ENCODE results near the gene PIP4P1. TPM values are rescaled to one million over a fixed set of nuclear protein-coding genes. Genes with fewer than 3 reads are reported as not detected.

The PIP4P1 gene
- total RNA-seq, 1 experiment from 2014 or later: 32.4 TPM

DNA sequence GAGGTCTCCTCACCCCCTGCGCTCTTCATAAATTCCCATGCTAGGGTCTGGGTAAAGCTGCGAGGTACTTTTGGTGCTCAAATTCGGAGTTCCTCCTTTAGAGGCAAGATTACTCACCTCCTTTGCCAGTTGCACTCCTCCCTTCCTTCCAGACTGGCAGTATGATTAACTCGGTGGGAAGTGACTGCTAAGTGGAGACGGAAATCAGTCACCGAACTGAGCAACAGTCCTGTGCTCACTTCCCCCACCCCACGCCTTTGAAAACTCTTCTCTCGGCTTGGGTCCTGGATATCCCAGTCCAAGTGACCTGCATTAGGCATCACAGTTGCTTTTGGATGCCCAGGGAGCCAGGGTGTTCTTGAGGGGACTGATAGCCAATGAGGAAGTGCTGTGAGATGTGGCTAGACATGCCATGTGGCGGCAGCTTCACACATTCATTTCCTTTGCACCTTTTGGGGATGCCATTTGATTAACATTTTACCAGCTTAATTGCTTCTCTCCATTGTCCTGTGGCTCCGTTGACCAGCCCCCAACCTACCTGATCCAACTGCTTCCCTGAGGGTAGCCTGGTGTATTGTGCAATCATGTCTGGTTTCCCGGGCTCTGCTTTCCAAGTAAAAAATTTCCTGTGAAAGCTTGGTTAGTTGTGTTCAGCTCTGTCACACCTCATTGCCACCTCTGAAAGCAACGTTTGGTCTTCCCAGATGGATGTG lies 8.8 kb upstream of the PIP4P1 start:
- DNase-seq (ENCODE audit: low spot score): peak; percentile 71
- Histone ChIP-seq H3K27me3 (replicated peaks; ENCODE audit: insufficient read depth, low read depth, low read length, poor library complexity) (no peaks in the 10 kb centered on the region), H3K9me3 (ENCODE audit: low read depth, low read length, poor library complexity, severe bottlenecking) (no peaks in the 10 kb centered on the region), H3K27ac (ENCODE audit: low read depth, low read length, poor library complexity, severe bottlenecking) (peak overlapping the region; percentile 85), H3K4me1 (ENCODE audit: insufficient read depth, low read length, poor library complexity, severe bottlenecking) (peaks cover 9% of the 10 kb centered on the region), H3K4me3 (ENCODE audit: low read depth, low read length, poor library complexity, severe bottlenecking) (peak overlapping the region; percentile 87), H3K36me3 (ENCODE audit: insufficient read depth, low read length, poor library complexity, severe bottlenecking) (peaks cover 35% of the 10 kb centered on the region)
- BruUV-seq (replicated peaks): no TSS peak
- ChIA-PET CTCF (no interaction called here), POLR2A (ENCODE audit: low non-redundant PET) (interaction anchor here (0.6 to 0.8 kb wide), 3 partner anchors 9 to 57 kb away, joined by 3 to 5 read pairs (median 3); partner anchors contain the start of gene PIP4P1)
- intact Hi-C loops (cut with micrococcal nuclease; ENCODE audit: unreplicated experiment): no loop called here
- TF ChIP-seq EZH2 (IDR thresholded peaks at IDR 0.05; ENCODE audit: borderline replicate concordance, low read depth, low read length, poor library complexity, severe bottlenecking): no peak
- TF ChIP-seq, protein P1, sequence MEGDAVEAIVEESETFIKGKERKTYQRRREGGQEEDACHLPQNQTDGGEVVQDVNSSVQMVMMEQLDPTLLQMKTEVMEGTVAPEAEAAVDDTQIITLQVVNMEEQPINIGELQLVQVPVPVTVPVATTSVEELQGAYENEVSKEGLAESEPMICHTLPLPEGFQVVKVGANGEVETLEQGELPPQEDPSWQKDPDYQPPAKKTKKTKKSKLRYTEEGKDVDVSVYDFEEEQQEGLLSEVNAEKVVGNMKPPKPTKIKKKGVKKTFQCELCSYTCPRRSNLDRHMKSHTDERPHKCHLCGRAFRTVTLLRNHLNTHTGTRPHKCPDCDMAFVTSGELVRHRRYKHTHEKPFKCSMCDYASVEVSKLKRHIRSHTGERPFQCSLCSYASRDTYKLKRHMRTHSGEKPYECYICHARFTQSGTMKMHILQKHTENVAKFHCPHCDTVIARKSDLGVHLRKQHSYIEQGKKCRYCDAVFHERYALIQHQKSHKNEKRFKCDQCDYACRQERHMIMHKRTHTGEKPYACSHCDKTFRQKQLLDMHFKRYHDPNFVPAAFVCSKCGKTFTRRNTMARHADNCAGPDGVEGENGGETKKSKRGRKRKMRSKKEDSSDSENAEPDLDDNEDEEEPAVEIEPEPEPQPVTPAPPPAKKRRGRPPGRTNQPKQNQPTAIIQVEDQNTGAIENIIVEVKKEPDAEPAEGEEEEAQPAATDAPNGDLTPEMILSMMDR (conservative IDR thresholded peaks at IDR 0.05; ENCODE audit: low read depth, low read length): no peak

DNA sequence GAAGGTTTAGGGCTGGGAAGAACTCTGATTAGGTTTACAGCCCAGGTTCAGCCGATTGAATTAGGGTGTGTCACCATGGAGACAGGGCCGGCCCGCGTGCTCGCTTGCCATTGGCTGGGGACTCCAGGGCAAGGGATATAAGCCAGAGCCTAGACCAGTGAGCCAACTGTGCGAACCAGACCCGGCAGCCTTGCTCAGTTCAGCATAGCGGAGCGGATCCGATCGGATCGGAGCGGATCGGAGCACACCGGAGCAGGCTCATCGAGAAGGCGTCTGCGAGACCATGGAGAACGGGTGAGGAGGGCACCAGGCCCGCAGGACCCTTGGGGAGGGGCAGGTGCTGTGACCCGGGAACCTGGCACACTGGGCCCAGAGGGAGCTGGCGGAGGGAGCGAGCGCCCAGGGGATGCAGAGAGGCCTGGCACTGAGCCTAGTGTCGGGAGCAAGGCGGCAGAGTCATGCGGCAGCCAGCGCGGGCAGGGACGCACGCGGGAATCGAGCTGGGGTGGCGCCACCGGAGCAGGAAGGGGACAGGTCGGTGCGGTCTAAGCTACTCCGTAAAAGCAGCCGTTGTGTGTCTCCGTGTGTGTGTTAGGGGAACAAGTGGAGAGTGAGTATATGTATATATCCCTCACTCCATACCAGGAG lies 8.1 kb upstream of the PIP4P1 start, which contains the start of gene PNP:
PNP (plus strand) TSS at position 165 of the 648 bp plus-strand sequence; CDS start at position 284, 119 bp downstream.
- TF ChIP-seq, protein P1 (conservative IDR thresholded peaks at IDR 0.05; ENCODE audit: low read depth, low read length): no peak
- no peak for TF ChIP-seq EZH2 (IDR thresholded peaks at IDR 0.05; ENCODE audit: borderline replicate concordance, low read depth, low read length, poor library complexity, severe bottlenecking)
- Histone ChIP-seq H3K27me3 (replicated peaks; ENCODE audit: insufficient read depth, low read depth, low read length, poor library complexity) (no peaks in the 10 kb centered on the region), H3K9me3 (ENCODE audit: low read depth, low read length, poor library complexity, severe bottlenecking) (no peaks in the 10 kb centered on the region), H3K36me3 (ENCODE audit: insufficient read depth, low read length, poor library complexity, severe bottlenecking) (peaks cover 28% of the 10 kb centered on the region), H3K4me3 (ENCODE audit: low read depth, low read length, poor library complexity, severe bottlenecking) (peak within 1 kb of the TSS; percentile 87), H3K4me1 (ENCODE audit: insufficient read depth, low read length, poor library complexity, severe bottlenecking) (peaks cover 9% of the 10 kb centered on the region), H3K27ac (ENCODE audit: low read depth, low read length, poor library complexity, severe bottlenecking) (peak within 1 kb of the TSS; percentile 85)
- BruUV-seq (replicated peaks): no TSS peak
- intact Hi-C loops (cut with micrococcal nuclease; ENCODE audit: unreplicated experiment): no loop called here
- POLR2A ChIA-PET (ENCODE audit: low non-redundant PET): interaction anchor here (0.6 to 0.8 kb wide), 3 partner anchors 8 to 57 kb away, joined by 3 to 5 read pairs (median 3); partner anchors contain the start of gene PIP4P1
- DNase-seq (ENCODE audit: low spot score): peak; percentile 95
- CTCF ChIA-PET: no interaction called here

DNA sequence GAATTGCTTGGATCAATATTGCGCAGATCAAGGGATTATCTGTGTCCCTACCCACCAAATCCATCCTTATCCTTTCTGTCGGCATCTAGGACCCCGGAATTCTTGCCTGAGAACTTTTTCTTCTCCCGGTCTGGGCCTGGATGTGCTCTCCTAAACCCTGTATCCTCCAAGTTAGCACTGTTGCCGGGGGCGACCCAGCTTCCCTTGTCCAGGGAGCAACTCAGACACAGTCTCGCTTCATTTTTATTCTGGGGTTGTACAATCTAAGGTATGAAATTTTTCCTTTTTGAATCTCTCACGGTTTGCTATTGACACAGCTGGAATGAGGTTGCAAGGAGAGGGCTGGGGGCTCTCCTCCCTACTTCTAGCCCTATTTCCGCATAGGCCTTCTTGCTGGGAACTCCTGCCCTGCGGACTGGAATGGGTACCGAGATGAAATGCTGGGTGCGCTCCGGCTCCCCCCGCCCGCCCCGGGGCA lies 7.6 kb upstream of the PIP4P1 start:
- intact Hi-C loops (cut with micrococcal nuclease; ENCODE audit: unreplicated experiment): no loop called here
- POLR2A ChIA-PET (ENCODE audit: low non-redundant PET): no interaction called here
- Histone ChIP-seq H3K36me3 (ENCODE audit: insufficient read depth, low read length, poor library complexity, severe bottlenecking) (peaks cover 22% of the 10 kb centered on the region), H3K27me3 (replicated peaks; ENCODE audit: insufficient read depth, low read depth, low read length, poor library complexity) (no peaks in the 10 kb centered on the region), H3K27ac (ENCODE audit: low read depth, low read length, poor library complexity, severe bottlenecking) (no peak overlapping the region), H3K9me3 (ENCODE audit: low read depth, low read length, poor library complexity, severe bottlenecking) (no peaks in the 10 kb centered on the region), H3K4me3 (ENCODE audit: low read depth, low read length, poor library complexity, severe bottlenecking) (peak overlapping the region; percentile 87), H3K4me1 (ENCODE audit: insufficient read depth, low read length, poor library complexity, severe bottlenecking) (peaks cover 9% of the 10 kb centered on the region)
- DNase-seq (ENCODE audit: low spot score): no peak
- no TSS peak for BruUV-seq (replicated peaks)
- no peak for TF ChIP-seq EZH2 (IDR thresholded peaks at IDR 0.05; ENCODE audit: borderline replicate concordance, low read depth, low read length, poor library complexity, severe bottlenecking)
- TF ChIP-seq, protein P1 (conservative IDR thresholded peaks at IDR 0.05; ENCODE audit: low read depth, low read length): no peak
- CTCF ChIA-PET: no interaction called here

Measured in A673 (cell line).